K562 (cell line): ENCODE data around the gene ADRB2. TPM values are rescaled to one million over a fixed set of nuclear protein-coding genes. Genes with fewer than 3 reads are reported as not detected.

Experiments used
- ATAC-seq: fragments of 200-7000 bp; cut with Tn5 transposase; 3 replicates; pipeline ENCODE4 v1.9.1; 2020; ENCODE audit warnings: moderate library complexity
- BruUV-seq: library from RNA; stranded (reverse); fragments of 400-500 nt; replicated peaks from 2 replicates; lab custom pipeline; 2021; lab: Mats Ljungman, UMichigan
- CTCF ChIA-PET: fragments of 300-600 bp; formaldehyde crosslinking; extraction: SDS; loops from one replicate; lab custom pipeline; 2021; ENCODE audit warnings: low intra/inter-chr PET ratio; lab: Yijun Ruan, JAX
- POLR2A ChIA-PET: fragments of 300-600, 350-650 bp; sonication (Branson Sonifier 250); formaldehyde crosslinking; extraction: SDS; loops from one replicate; lab custom pipeline; 2021; ENCODE audit warnings: antibody characterized with exemption, inconsistent platforms; lab: Yijun Ruan, JAX
- DNase-seq, 4 experiments: peaks; one replicate each; pipeline versions ENCODE4 v3.0.0 to v3.0.0-alpha.2; 2011 to 2018; ENCODE audit warnings: low spot score in 3 of 4, mixed read lengths in 3 of 4; ENCODE audit errors: extremely low read depth in 1 of 4
- FAIRE-seq: peaks from 2 replicates; lab custom pipeline; 2011; peaks lifted over from hg19 to GRCh38; lab: Jason Lieb, UNC
- H2AFZ ChIP-seq: 2 replicates; pipeline ENCODE4 v1.6.0; 2011; ENCODE audit warnings: low read depth, low read length, control low read depth, inconsistent platforms
- H3K27ac ChIP-seq: fragments of 200-600 bp; 3 replicates; pipeline ENCODE4 v1.8.0; 2011; ENCODE audit warnings: low read depth, mild to moderate bottlenecking, control low read depth, inconsistent platforms, low read length, moderate library complexity, mixed read lengths; ENCODE audit errors: extremely low read depth
- H3K27me3 ChIP-seq, 2 experiments: fragments of 300-600 bp in 1 of 2; 2 replicates in 1 of 2; 3 replicates in 1 of 2; pipeline versions ENCODE4 v1.6.0 to v1.8.0; 2011; ENCODE audit warnings: inconsistent platforms in 2 of 2, low read length in 2 of 2, mild to moderate bottlenecking in 1 of 2, mixed read lengths in 1 of 2, moderate library complexity in 1 of 2; ENCODE audit not compliant: control insufficient read depth in 2 of 2, insufficient read depth in 2 of 2
- H3K36me3 ChIP-seq: fragments of 300-600 bp; 3 replicates; pipeline ENCODE4 v1.8.0; 2011; ENCODE audit warnings: mild to moderate bottlenecking, low read length, inconsistent platforms; ENCODE audit not compliant: control insufficient read depth, insufficient read depth
- H3K4me1 ChIP-seq, 2 experiments: fragments of 200-600 bp in 1 of 2; replicated peaks in 1 of 2; 2 replicates in 1 of 2; 3 replicates in 1 of 2; pipeline versions ENCODE4 v1.5.1 to v1.8.0; 2011; ENCODE audit warnings: inconsistent platforms in 2 of 2, low read length in 2 of 2, mild to moderate bottlenecking in 1 of 2, mixed read lengths in 1 of 2, moderate library complexity in 1 of 2; ENCODE audit not compliant: control insufficient read depth in 2 of 2, insufficient read depth in 2 of 2
- H3K4me2 ChIP-seq: 2 replicates; pipeline ENCODE4 v1.6.1; 2011; ENCODE audit warnings: low read length, control low read depth, inconsistent platforms, mixed read lengths; ENCODE audit not compliant: insufficient read depth
- H3K4me3 ChIP-seq: fragments of 200-600 bp; sonication (generic), shearing (Covaris generic); 2 replicates; pipeline ENCODE4 v1.5.1; 2016; ENCODE audit warnings: control low read depth, inconsistent platforms
- H3K79me2 ChIP-seq: fragments of 200-600 bp; 3 replicates; pipeline ENCODE4 v1.8.0; 2011; ENCODE audit warnings: low read length, inconsistent platforms; ENCODE audit not compliant: control insufficient read depth, insufficient read depth
- H3K9ac ChIP-seq, 2 experiments: 2 replicates each; pipeline versions ENCODE4 v1.6.0 to v1.6.1; 2011; ENCODE audit warnings: low read depth in 2 of 2, low read length in 2 of 2, control low read depth in 1 of 2, inconsistent platforms in 1 of 2, mild to moderate bottlenecking in 1 of 2, mixed read lengths in 1 of 2; ENCODE audit not compliant: insufficient read depth in 1 of 2
- H3K9me1 ChIP-seq: one replicate; pipeline ENCODE4 v1.6.0; 2011; ENCODE audit warnings: inconsistent platforms, mild to moderate bottlenecking, low read length, moderate library complexity; ENCODE audit not compliant: control insufficient read depth, insufficient read depth
- H3K9me3 ChIP-seq: replicated peaks from 2 replicates; pipeline ENCODE4 v1.5.1; 2011; ENCODE audit warnings: low read depth, low read length, inconsistent platforms; ENCODE audit not compliant: control insufficient read depth, insufficient read depth
- H4K20me1 ChIP-seq: replicated peaks from 2 replicates; pipeline ENCODE4 v1.6.1; 2011; ENCODE audit warnings: low read length, inconsistent platforms, mixed read lengths; ENCODE audit not compliant: control insufficient read depth, insufficient read depth
- ARID1B ChIP-seq: fragments of 450-650 bp; IDR thresholded peaks from 2 replicates; pipeline ENCODE4 v1.6.1; 2016; ENCODE audit warnings: antibody characterized with exemption, mild to moderate bottlenecking, inconsistent platforms
- CBFA2T2 ChIP-seq: fragments of 450-650 bp; conservative IDR thresholded peaks from 2 replicates; pipeline ENCODE4 v1.6.1; 2017; ENCODE audit warnings: mild to moderate bottlenecking
- CXXC5 ChIP-seq: fragments of 250-450 bp; sonication (Bioruptor Pico); IDR thresholded peaks from 2 replicates; pipeline ENCODE4 v1.8.0; 2022; ENCODE audit warnings: inconsistent platforms, mild to moderate bottlenecking, moderate library complexity
- FOXJ3 ChIP-seq: sonication (generic); formaldehyde crosslinking; IDR thresholded peaks from 2 replicates; pipeline ENCODE4 v1.4.0; 2020; ENCODE audit warnings: mild to moderate bottlenecking, missing genetic modification reagents
- HEY1 ChIP-seq: fragments of 250-450 bp; sonication (Bioruptor Pico); IDR thresholded peaks from 2 replicates; pipeline ENCODE4 v1.5.0; 2020; ENCODE audit warnings: mild to moderate bottlenecking, moderate library complexity, borderline replicate concordance
- NFIC ChIP-seq: fragments of 450-650 bp; IDR thresholded peaks from 2 replicates; pipeline ENCODE4 v1.6.1; 2017; ENCODE audit warnings: mild to moderate bottlenecking, inconsistent platforms
- RNF2 ChIP-seq: sonication (generic); IDR thresholded peaks from 2 replicates; pipeline ENCODE4 v1.6.1; 2016
- USF1 ChIP-seq: sonication (generic); formaldehyde crosslinking; IDR thresholded peaks from 2 replicates; pipeline ENCODE4 v1.9.0; 2022; ENCODE audit warnings: mild to moderate bottlenecking, missing genetic modification reagents
- ZFPM2 ChIP-seq: fragments of 250-450 bp; sonication (Bioruptor Pico); IDR thresholded peaks from 2 replicates; pipeline ENCODE4 v1.5.1; 2022; ENCODE audit warnings: mild to moderate bottlenecking
- ZNF398 ChIP-seq: fragments of 250-450 bp; sonication (Bioruptor Pico); IDR thresholded peaks from 2 replicates; pipeline ENCODE4 v1.8.0; 2021; ENCODE audit warnings: moderate library complexity, mild to moderate bottlenecking, inconsistent platforms
- ZNF407 ChIP-seq: fragments of 450-650 bp; IDR thresholded peaks from 2 replicates; pipeline ENCODE4 v1.6.1; 2016; ENCODE audit warnings: low read depth
- ZNF778 ChIP-seq: fragments of 450-650 bp; formaldehyde crosslinking; IDR thresholded peaks from 2 replicates; pipeline ENCODE4 v1.4.0; 2020; ENCODE audit warnings: mild to moderate bottlenecking, moderate library complexity
- ZNF830 ChIP-seq: fragments of 250-450 bp; sonication (Bioruptor Pico); IDR thresholded peaks from 2 replicates; pipeline ENCODE4 v1.5.0; 2021; ENCODE audit warnings: mild to moderate bottlenecking
- WGBS: fragments of 100-300 bp; shearing (Covaris generic); methylation state at CpG from one replicate; pipeline ENCODE4 v1.1.6; 2016; ENCODE audit warnings: low coverage, mixed read lengths; ENCODE audit not compliant: insufficient coverage; ENCODE audit errors: missing lambda C conversion rate; 5-methylcytosine and 5-hydroxymethylcytosine counted together
- in situ Hi-C: fragments of 300-500 bp; cut with MboI; formaldehyde crosslinking; loops from 4 replicates; pipeline ENCODE4 v1.15.0; 2018; ENCODE audit warnings: inconsistent platforms, mixed read lengths
- intact Hi-C: fragments of 100-400 bp; cut with micrococcal nuclease; formaldehyde crosslinking; loops from 2 replicates; pipeline ENCODE4 v1.14.2; 2022
- polyA plus RNA-seq, 8 experiments: library from polyadenylated mRNA; depleted of rRNA in 4 of 8; stranded (reverse) in 5 of 8; unstranded in 3 of 8; fragments of >200 nt; fragmentation: Nextera tagmentation in 2 of 8; fragmentation: Illumina TruSeq in 1 of 8; extraction: Ambion mirVana in 2 of 8; extraction: Trizol in 1 of 8; gene quantifications; 2 replicates each; pipeline versions ENCODE4 v1.2.1 to v1.2.3, GENCODE V29; 2011 to 2014; ENCODE audit warnings: inconsistent platforms in 1 of 8, missing spikeins in 1 of 8
- total RNA-seq, 7 experiments: library from RNA; depleted of rRNA in 6 of 7; stranded (reverse); fragments of >200 nt in 6 of 7; fragmentation: Illumina TruSeq in 2 of 7; extraction: Trizol in 2 of 7; gene quantifications; 2 replicates each; pipeline versions ENCODE4 v1.2.1 to v1.2.3, GENCODE V29; 2011 to 2021; ENCODE audit warnings: low replicate concordance in 1 of 7

ADRB2 gene
- total and polyA plus RNA-seq, 9 of the 15 experiments (the other 6 are each of a cell fraction or from before 2014, with no cell fraction given), result 0.01 to 0.18 (median 0.04) TPM; not detected in 2

DNA sequence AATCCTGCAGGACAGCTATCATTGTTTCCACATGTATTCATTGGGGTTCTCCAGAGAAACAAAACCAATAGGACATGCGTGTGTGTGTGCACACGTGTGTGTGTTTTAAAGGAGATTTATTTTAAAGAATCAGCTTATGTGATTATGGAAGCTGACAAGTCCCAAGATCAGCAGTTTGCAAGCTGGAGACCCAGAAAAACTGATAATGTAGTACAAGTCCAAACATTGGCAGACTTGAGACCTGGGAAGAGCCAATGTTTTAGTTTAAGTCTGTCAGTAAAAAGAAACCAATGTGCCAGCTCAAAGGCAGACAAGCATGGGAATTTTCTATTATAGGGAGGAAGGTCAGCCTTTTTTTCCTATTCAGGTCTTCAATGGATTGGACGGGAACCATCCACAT is 35.3 kb downstream of the ADRB2 start:
- Histone ChIP-seq H3K4me1 (no peaks in the 10 kb centered on the region; a peak in 1 of 5 replicates), H3K9me1 (no peaks in the 10 kb centered on the region), H4K20me1 (no peaks in the 10 kb centered on the region; the same call in 1 of the 2 replicates), H3K36me3 (no peaks in the 10 kb centered on the region), H3K9ac (no peak overlapping the region), H3K4me2 (no peak overlapping the region), H2AFZ (no peak overlapping the region), H3K27me3 (peaks cover 0 to 20% of the 10 kb centered on the region in 2 experiments; a peak in 4 of 5 replicates), H3K79me2 (no peaks in the 10 kb centered on the region), H3K4me3 (no peak overlapping the region), H3K27ac (no peak overlapping the region), H3K9me3 (no peaks in the 10 kb centered on the region)
- in situ Hi-C loops, result no loop called here
- DNase-seq (no peak), ATAC-seq (no peak), FAIRE-seq (no peak)
- no TSS peak for BruUV-seq
- intact Hi-C loops, result no loop called here
- ChIA-PET CTCF (no interaction called here), POLR2A (no interaction called here)
- 0% methylated on average over 3 of the region's 3 CpGs for WGBS
- no peak for TF ChIP-seq ARID1B
- no peak for TF ChIP-seq NFIC
- no peak for TF ChIP-seq ZNF778
- TF ChIP-seq ZNF398 (CRISPR knock-in tag), result no peak
- TF ChIP-seq ZNF407, result no peak
- TF ChIP-seq ZFPM2 (CRISPR knock-in tag), result no peak
- no peak for TF ChIP-seq ZNF830
- TF ChIP-seq USF1 (CRISPR knock-in tag), result no peak
- TF ChIP-seq HEY1, result no peak
- TF ChIP-seq CXXC5 (CRISPR knock-in tag), result no peak
- no peak for TF ChIP-seq CBFA2T2
- TF ChIP-seq RNF2, result no peak
- no peak for TF ChIP-seq FOXJ3
